Esophagus squamous epithelium (tissue), 4 donors: ENCODE results near the gene KCNQ1.

Experiments
- POLR2A ChIP-seq, 4 donors: fragments of 450-650 bp; IDR thresholded peaks; one replicate each; pipeline ENCODE4 v1.6.1; 2017; ENCODE audit warnings: antibody characterized with exemption in 4 of 4, mild to moderate bottlenecking in 4 of 4, moderate library complexity in 3 of 4
- TF ChIP-seq, protein P1 (sequence below), 6 experiments: fragments of 450-650 bp in 4 of 6; fragments of 200-600 bp in 2 of 6; sonication (generic) in 2 of 6; IDR thresholded peaks; one replicate each; pipeline ENCODE4 v1.5.1; 2016 to 2019; ENCODE audit warnings: antibody characterized with exemption in 6 of 6, mild to moderate bottlenecking in 4 of 6, moderate library complexity in 4 of 6

- TF ChIP-seq POLR2A (IDR thresholded peaks at IDR 0.05), result no peak
- TF ChIP-seq, protein P1, sequence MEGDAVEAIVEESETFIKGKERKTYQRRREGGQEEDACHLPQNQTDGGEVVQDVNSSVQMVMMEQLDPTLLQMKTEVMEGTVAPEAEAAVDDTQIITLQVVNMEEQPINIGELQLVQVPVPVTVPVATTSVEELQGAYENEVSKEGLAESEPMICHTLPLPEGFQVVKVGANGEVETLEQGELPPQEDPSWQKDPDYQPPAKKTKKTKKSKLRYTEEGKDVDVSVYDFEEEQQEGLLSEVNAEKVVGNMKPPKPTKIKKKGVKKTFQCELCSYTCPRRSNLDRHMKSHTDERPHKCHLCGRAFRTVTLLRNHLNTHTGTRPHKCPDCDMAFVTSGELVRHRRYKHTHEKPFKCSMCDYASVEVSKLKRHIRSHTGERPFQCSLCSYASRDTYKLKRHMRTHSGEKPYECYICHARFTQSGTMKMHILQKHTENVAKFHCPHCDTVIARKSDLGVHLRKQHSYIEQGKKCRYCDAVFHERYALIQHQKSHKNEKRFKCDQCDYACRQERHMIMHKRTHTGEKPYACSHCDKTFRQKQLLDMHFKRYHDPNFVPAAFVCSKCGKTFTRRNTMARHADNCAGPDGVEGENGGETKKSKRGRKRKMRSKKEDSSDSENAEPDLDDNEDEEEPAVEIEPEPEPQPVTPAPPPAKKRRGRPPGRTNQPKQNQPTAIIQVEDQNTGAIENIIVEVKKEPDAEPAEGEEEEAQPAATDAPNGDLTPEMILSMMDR (IDR thresholded peaks at IDR 0.05), result no peak
These were observed 63.3 kb downstream of the KCNQ1 start for GRCh38 chr11:2507945-2508749.
